Epidermal melanocyte (primary cell): ENCODE results near the gene TPRG1L.

ENCODE experiments used
- DNase-seq: peaks from one replicate; pipeline ENCODE4 v3.0.0; 2011; ENCODE audit warnings: low spot score; ENCODE audit not compliant: insufficient read length

Gene TPRG1L

GRCh38 chr1:3662080-3662671 is 37.4 kb downstream of the TPRG1L start:
- no peak for DNase-seq

GRCh38 chr1:3663999-3664699 is 39.3 kb downstream of the TPRG1L start:
- no peak for DNase-seq

- no peak for DNase-seq
Observed at GRCh38 chr1:3664700-3665375, 40.0 kb downstream of the TPRG1L start.

- no peak for DNase-seq
Observed at GRCh38 chr1:3668148-3668547, 43.3 kb downstream of the TPRG1L start.

- no peak for DNase-seq
Observed at GRCh38 chr1:3668585-3669300, 43.9 kb downstream of the TPRG1L start.

GRCh38 chr1:3669421-3669821 is 44.6 kb downstream of the TPRG1L start:
- no peak for DNase-seq

GRCh38 chr1:3669971-3670431 is 45.2 kb downstream of the TPRG1L start:
- DNase-seq, result no peak

- DNase-seq, result no peak
Observed at GRCh38 chr1:3670823-3671265, 46.0 kb downstream of the TPRG1L start.

GRCh38 chr1:3671371-3672180 is 46.8 kb downstream of the TPRG1L start:
- no peak for DNase-seq

- no peak for DNase-seq
Observed at GRCh38 chr1:3672231-3672970, 47.6 kb downstream of the TPRG1L start.

GRCh38 chr1:3672971-3673361 is 48.2 kb downstream of the TPRG1L start:
- DNase-seq, result no peak

- no peak for DNase-seq
Observed at GRCh38 chr1:3673381-3674099, 48.7 kb downstream of the TPRG1L start.

GRCh38 chr1:3674100-3675094 is 49.6 kb downstream of the TPRG1L start:
- no peak for DNase-seq

- DNase-seq, result no peak
Observed at GRCh38 chr1:3675436-3675835, 50.6 kb downstream of the TPRG1L start.

GRCh38 chr1:3676581-3677470 is 52.0 kb downstream of the TPRG1L start:
- DNase-seq, result no peak

GRCh38 chr1:3677484-3677883 is 52.7 kb downstream of the TPRG1L start:
- no peak for DNase-seq

GRCh38 chr1:3678361-3679097 is 53.7 kb downstream of the TPRG1L start:
- DNase-seq, result no peak
